ENCODE data around the gene KIZ. TPM values are rescaled to one million over a fixed set of nuclear protein-coding genes. Genes with fewer than 3 reads are reported as not detected.

KIZ gene, protein sequence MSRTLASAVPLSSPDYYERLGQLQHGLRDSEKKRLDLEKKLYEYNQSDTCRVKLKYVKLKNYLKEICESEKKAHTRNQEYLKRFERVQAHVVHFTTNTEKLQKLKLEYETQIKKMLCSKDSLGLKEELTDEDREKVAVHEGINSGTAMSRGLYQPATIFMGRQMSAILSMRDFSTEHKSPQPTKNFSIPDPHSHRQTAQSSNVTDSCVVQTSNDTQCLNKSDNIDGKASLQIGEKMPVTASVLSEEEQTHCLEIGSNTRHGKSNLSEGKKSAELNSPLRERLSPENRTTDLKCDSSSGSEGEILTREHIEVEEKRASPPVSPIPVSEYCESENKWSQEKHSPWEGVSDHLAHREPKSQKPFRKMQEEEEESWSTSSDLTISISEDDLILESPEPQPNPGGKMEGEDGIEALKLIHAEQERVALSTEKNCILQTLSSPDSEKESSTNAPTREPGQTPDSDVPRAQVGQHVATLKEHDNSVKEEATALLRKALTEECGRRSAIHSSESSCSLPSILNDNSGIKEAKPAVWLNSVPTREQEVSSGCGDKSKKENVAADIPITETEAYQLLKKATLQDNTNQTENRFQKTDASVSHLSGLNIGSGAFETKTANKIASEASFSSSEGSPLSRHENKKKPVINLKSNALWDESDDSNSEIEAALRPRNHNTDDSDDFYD
- 9.8 and 19.7 TPM in 2 replicates for total RNA-seq

DNA sequence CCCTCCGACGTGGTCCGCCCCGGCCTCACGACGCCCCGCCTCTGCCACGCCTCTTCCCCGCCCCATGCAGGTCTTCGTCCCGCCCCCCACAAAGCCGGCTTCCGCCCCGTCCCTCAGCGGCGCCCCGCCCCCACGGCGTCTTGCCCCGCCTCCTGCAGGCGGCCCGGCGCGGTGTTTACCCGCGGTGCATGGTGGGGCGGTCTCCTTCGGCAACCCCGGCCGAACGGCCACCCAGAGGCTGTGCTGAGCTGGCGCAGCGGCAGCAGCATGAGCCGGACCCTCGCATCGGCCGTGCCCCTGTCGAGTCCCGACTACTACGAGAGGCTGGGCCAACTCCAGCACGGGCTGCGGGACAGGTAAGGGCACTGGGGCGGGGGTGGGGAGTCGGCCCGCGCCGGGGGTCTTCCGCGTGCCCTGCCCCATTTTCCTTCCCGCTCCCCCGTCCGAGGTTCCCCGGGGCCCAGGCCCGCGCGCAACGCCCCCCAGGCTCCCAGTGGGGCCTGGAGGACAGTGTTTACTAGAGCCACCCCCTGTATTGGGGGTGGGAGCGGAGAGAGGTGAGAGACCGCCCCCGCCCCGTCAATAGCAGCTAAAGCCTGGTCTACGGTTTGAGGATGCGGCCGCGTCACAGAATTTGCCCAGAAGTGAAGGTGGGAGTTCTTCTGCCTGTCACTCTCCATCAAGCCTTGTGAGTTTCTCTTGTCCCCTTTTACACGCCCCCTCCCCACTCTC lies at the start of gene KIZ:
Gene KIZ, plus strand, starts transcription at position 234 of the 732 bp plus-strand sequence. Its CDS starts 34 bp downstream, at position 268.

DNA sequence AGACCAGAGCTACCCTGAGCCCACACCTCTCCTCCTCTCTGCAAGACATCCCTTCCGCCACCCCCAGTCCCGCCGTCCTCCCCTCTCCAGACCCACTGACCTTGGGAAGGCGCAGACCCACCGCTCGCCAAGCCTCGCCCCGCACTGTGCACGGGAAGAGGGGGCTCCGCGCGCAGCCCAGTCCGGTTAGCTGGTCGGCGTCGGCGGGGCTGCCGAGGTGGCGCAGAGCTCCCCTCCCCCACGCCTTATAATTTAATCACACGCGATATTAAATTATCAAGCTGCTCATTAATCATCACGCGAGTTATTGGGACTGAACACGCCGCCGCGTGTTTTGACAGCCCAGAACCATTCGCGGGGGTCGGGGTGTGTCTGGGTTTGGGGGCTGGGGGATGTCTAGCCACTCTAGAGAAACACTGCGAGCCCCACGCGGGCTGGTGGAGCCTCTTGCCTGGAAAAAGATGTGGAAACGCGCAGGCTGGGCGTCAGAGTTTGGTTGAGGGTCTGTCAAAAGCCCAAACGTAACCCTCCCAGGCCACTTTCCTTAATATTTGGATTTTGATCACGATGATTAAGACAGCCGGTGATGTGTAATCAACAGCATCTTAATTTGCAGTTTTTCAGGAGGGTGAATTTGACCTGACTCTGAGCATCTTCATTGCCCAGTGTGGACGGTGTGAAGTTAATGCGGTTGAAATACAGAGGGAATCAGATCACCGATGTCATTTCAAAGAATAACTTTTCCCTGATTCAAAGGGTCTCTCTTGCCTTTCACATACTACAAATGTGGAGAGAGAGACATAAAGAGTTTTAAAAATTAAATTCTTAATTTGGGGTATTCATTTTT lies 19.5 kb upstream of the KIZ start, which contains the start of gene LINC00237:
Gene LINC00237, minus strand, starts transcription at position 188 of the 847 bp plus-strand sequence.

Other genes starting within 250 kb of the KIZ start
- gene LINC00237, start 19.7 kb upstream of the KIZ start, total RNA-seq = not detected in 2 replicates
- gene XRN2, start 177.2 kb downstream of the KIZ start, total RNA-seq = 82.0 and 97.6 TPM in 2 replicates

Data from regular cardiac myocyte (primary cell).